ENCODE results near the gene SCNN1B.

SCNN1B gene

DNA sequence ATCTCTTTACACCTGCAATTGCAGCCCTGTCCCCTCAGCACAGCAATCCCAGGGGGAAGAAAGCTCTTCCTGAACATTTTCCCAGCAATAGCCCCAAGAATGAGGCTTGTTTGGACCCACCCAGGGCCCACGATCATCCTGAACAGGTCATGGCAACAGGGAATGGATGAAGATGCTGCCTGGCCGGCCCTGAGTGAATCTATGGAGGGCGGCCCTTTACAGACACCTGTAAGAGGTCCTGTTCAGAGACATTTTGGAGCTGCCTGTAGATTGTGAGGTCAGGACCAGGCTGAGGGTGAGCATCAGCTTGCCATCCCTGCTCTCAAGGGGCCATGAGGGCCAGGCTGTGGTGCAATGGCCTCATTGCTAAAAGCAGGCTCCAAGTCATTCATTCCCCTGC is 81.8 kb downstream of the SCNN1B start (continued):
- TF ChIP-seq, protein P1, sequence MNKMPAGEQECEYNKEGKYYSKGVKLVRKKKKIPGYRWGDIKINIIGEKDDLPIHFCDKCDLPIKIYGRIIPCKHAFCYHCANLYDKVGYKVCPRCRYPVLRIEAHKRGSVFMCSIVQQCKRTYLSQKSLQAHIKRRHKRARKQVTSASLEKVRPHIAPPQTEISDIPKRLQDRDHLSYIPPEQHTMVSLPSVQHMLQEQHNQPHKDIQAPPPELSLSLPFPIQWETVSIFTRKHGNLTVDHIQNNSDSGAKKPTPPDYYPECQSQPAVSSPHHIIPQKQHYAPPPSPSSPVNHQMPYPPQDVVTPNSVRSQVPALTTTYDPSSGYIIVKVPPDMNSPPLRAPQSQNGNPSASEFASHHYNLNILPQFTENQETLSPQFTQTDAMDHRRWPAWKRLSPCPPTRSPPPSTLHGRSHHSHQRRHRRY (tag by site-specific recombination; IDR thresholded peaks at IDR 0.05), result no peak
- TF ChIP-seq GLI2 (tag by site-specific recombination; IDR thresholded peaks at IDR 0.05; ENCODE audit: borderline replicate concordance, low read depth) (no peak), ZNF423 (tag by site-specific recombination; IDR thresholded peaks at IDR 0.05) (no peak), ZNF146 (tag by site-specific recombination; IDR thresholded peaks at IDR 0.05) (no peak), ZNF473 (tag by site-specific recombination; IDR thresholded peaks at IDR 0.05) (no peak)
- TF ChIP-seq, protein P2, sequence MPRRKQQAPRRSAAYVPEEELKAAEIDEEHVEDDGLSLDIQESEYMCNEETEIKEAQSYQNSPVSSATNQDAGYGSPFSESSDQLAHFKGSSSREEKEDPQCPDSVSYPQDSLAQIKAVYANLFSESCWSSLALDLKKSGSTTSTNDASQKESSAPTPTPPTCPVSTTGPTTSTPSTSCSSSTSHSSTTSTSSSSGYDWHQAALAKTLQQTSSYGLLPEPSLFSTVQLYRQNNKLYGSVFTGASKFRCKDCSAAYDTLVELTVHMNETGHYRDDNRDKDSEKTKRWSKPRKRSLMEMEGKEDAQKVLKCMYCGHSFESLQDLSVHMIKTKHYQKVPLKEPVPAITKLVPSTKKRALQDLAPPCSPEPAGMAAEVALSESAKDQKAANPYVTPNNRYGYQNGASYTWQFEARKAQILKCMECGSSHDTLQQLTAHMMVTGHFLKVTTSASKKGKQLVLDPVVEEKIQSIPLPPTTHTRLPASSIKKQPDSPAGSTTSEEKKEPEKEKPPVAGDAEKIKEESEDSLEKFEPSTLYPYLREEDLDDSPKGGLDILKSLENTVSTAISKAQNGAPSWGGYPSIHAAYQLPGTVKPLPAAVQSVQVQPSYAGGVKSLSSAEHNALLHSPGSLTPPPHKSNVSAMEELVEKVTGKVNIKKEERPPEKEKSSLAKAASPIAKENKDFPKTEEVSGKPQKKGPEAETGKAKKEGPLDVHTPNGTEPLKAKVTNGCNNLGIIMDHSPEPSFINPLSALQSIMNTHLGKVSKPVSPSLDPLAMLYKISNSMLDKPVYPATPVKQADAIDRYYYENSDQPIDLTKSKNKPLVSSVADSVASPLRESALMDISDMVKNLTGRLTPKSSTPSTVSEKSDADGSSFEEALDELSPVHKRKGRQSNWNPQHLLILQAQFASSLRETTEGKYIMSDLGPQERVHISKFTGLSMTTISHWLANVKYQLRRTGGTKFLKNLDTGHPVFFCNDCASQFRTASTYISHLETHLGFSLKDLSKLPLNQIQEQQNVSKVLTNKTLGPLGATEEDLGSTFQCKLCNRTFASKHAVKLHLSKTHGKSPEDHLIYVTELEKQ (tag by site-specific recombination; IDR thresholded peaks at IDR 0.05; ENCODE audit: borderline replicate concordance), result no peak

DNA sequence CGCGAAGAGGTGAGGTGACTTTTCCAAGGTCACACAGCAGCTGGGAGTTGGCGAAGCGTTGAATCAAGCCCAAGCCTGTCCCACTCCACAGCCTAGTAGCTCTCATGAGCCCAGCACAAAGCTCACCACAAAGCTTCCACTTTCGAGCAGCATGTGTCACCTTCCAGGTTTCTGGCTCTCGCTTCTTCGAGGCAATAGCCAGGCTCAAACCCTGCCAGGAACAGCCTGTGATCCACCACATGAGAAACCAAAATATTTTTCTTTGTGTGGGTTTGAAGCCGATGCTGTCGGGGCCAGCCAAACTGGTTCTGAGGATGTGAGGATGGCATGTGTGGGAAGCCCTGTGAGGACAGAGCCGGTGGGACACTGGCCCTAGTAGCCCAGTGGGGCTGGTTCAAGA is 82.8 kb downstream of the SCNN1B start:
- H3K27ac ChIP-seq (ENCODE audit: extremely low read depth, low read depth, low read length), result no peak overlapping the region
- H3K36me3 ChIP-seq (ENCODE audit: control insufficient read depth in 2 of 2, insufficient read depth in 1 of 2, low read length in 2 of 2), result peaks cover 0 to 11% of the 10 kb centered on the region in 2 experiments; a peak in 2 of 3 replicates
- ChIA-PET CTCF (no interaction called here), POLR2A (no interaction called here)
- H3K4me1 ChIP-seq (ENCODE audit: control insufficient read depth, insufficient read depth, low read length), result no peaks in the 10 kb centered on the region
- H3K4me3 ChIP-seq (ENCODE audit: low read depth, low read length), result no peak overlapping the region
- TF ChIP-seq ZSCAN23 (tag by site-specific recombination; IDR thresholded peaks at IDR 0.05), result no peak
- no peak for TF ChIP-seq ZNF626 (tag by site-specific recombination; IDR thresholded peaks at IDR 0.05)
- no peak for TF ChIP-seq ZNF155 (tag by site-specific recombination; IDR thresholded peaks at IDR 0.05)
- TF ChIP-seq, protein P1 (tag by site-specific recombination; IDR thresholded peaks at IDR 0.05), result no peak
- TF ChIP-seq, protein P3, sequence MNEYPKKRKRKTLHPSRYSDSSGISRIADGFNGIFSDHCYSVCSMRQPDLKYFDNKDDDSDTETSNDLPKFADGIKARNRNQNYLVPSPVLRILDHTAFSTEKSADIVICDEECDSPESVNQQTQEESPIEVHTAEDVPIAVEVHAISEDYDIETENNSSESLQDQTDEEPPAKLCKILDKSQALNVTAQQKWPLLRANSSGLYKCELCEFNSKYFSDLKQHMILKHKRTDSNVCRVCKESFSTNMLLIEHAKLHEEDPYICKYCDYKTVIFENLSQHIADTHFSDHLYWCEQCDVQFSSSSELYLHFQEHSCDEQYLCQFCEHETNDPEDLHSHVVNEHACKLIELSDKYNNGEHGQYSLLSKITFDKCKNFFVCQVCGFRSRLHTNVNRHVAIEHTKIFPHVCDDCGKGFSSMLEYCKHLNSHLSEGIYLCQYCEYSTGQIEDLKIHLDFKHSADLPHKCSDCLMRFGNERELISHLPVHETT (tag by site-specific recombination; IDR thresholded peaks at IDR 0.05), result no peak
- TF ChIP-seq ZNF830 (tag by site-specific recombination; IDR thresholded peaks at IDR 0.05; ENCODE audit: low read depth), result no peak
- no peak for TF ChIP-seq ZNF132 (tag by site-specific recombination; IDR thresholded peaks at IDR 0.05; ENCODE audit: borderline replicate concordance)
- TF ChIP-seq OVOL3 (tag by site-specific recombination; IDR thresholded peaks at IDR 0.05), result no peak
- no peak for TF ChIP-seq SP2 (tag by site-specific recombination; IDR thresholded peaks at IDR 0.05)
- no peak for TF ChIP-seq ZNF157 (tag by site-specific recombination; IDR thresholded peaks at IDR 0.05)
- TF ChIP-seq YY2 (tag by site-specific recombination; IDR thresholded peaks at IDR 0.05), result no peak
- TF ChIP-seq ZNF501 (tag by site-specific recombination; IDR thresholded peaks at IDR 0.05), result no peak
- H3K9me3 ChIP-seq (ENCODE audit: control insufficient read depth, insufficient read depth, low read depth, low read length), result no peaks in the 10 kb centered on the region

DNA sequence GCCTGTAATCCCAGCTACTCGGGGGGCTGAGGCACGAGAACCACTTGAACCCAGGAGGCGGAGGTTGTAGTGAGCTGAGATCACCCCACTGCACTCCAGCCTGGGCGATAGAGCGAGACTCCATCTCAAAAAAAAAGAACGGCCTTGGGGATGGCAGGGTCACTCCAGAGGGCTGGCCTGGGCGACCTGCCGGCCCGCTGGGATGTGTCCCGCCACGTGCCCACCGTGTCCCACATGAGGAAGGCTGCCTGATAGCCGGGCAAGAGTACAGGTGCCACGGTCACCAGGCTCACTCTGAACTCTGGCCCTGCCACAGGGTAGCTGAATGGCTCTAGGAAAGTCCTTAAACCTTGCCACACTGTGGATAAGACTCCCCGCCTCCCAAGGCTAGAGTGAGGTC is 83.3 kb downstream of the SCNN1B start:
- CTCF ChIA-PET, result interaction anchor here (0.6 kb wide), 1 partner anchor 45 kb away, joined by 3 read pairs; no protein-coding TSS in a partner anchor
- peaks cover 0 to 11% of the 10 kb centered on the region in 2 experiments; a peak in 2 of 3 replicates for H3K36me3 ChIP-seq (ENCODE audit: control insufficient read depth in 2 of 2, insufficient read depth in 1 of 2, low read length in 2 of 2)
- H3K27ac ChIP-seq (ENCODE audit: extremely low read depth, low read depth, low read length), result no peak overlapping the region
- H3K9me3 ChIP-seq (ENCODE audit: control insufficient read depth, insufficient read depth, low read depth, low read length), result no peaks in the 10 kb centered on the region
- H3K4me3 ChIP-seq (ENCODE audit: low read depth, low read length), result no peak overlapping the region
- POLR2A ChIA-PET, result no interaction called here
- no peaks in the 10 kb centered on the region for H3K4me1 ChIP-seq (ENCODE audit: control insufficient read depth, insufficient read depth, low read length)
- no peak for TF ChIP-seq ZNF837 (tag by site-specific recombination; IDR thresholded peaks at IDR 0.05)
- no peak for TF ChIP-seq KLF9 (tag by site-specific recombination; IDR thresholded peaks at IDR 0.05; ENCODE audit: low read depth)
- no peak for TF ChIP-seq ZNF302 (tag by site-specific recombination; IDR thresholded peaks at IDR 0.05; ENCODE audit: low read depth)
- TF ChIP-seq, protein P4, sequence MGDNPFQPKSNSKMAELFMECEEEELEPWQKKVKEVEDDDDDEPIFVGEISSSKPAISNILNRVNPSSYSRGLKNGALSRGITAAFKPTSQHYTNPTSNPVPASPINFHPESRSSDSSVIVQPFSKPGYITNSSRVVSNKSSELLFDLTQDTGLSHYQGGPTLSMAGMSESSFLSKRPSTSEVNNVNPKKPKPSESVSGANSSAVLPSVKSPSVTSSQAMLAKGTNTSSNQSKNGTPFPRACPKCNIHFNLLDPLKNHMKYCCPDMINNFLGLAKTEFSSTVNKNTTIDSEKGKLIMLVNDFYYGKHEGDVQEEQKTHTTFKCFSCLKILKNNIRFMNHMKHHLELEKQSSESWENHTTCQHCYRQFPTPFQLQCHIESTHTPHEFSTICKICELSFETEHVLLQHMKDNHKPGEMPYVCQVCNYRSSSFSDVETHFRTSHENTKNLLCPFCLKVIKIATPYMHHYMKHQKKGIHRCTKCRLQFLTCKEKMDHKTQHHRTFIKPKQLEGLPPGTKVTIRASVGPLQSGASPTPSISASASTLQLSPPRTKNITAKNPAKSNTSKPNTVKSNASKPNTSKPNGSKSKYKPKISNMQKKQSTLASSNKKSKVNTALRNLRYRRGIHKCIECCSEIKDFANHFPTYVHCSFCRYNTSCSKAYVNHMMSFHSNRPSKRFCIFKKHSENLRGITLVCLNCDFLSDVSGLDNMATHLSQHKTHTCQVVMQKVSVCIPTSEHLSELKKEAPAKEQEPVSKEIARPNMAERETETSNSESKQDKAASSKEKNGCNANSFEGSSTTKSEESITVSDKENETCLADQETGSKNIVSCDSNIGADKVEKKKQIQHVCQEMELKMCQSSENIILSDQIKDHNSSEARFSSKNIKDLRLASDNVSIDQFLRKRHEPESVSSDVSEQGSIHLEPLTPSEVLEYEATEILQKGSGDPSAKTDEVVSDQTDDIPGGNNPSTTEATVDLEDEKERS (tag by site-specific recombination; IDR thresholded peaks at IDR 0.05), result no peak
- TF ChIP-seq HOXD13 (CRISPR knock-in tag; IDR thresholded peaks at IDR 0.05; ENCODE audit: borderline replicate concordance), result no peak
- no peak for TF ChIP-seq KLF16 (tag by site-specific recombination; IDR thresholded peaks at IDR 0.05)

Measured in HEK293 (cell line).